Ureter (tissue), 1 donor: ENCODE data around the gene DNAH2. TPM values are rescaled to one million over a fixed set of nuclear protein-coding genes. Genes with fewer than 3 reads are reported as not detected.

Experiments
- DNase-seq: peaks from one replicate; pipeline ENCODE4 v3.0.0-alpha.2; 2020; ENCODE audit warnings: low spot score
- total RNA-seq: library from RNA; stranded (reverse); gene quantifications from one replicate; pipeline ENCODE4 v1.2.4, GENCODE V29; 2023
- donor health status: DM: yes; HTN: yes; CAD: no.

DNAH2 gene
- total RNA-seq, 1 donor from 2014 or later, result 1.5 TPM

- no peak for DNase-seq
Observed at GRCh38 chr17:7818746-7819645, 101.5 kb downstream of the DNAH2 start.

GRCh38 chr17:7820231-7820630, 102.7 kb downstream of the DNAH2 start:
- DNase-seq, result no peak

GRCh38 chr17:7822126-7822525, 104.6 kb downstream of the DNAH2 start:
- no peak for DNase-seq

- no peak for DNase-seq
Observed at GRCh38 chr17:7823581-7824001, 106.0 kb downstream of the DNAH2 start.

- no peak for DNase-seq
Observed at GRCh38 chr17:7824021-7824924, 106.7 kb downstream of the DNAH2 start.

- DNase-seq, result no peak
Observed at GRCh38 chr17:7825206-7825990, 107.9 kb downstream of the DNAH2 start.

- no peak for DNase-seq
Observed at GRCh38 chr17:7830616-7831015, 113.1 kb downstream of the DNAH2 start.

GRCh38 chr17:7831233-7831632, 113.7 kb downstream of the DNAH2 start:
- DNase-seq, result no peak

- no peak for DNase-seq
Observed at GRCh38 chr17:7832431-7832830, 114.9 kb downstream of the DNAH2 start.

- DNase-seq, result no peak
Observed at GRCh38 chr17:7833011-7833794, 115.7 kb downstream of the DNAH2 start.

GRCh38 chr17:7833795-7834541, 116.4 kb downstream of the DNAH2 start, which contains the start of gene KDM6B:
Gene KDM6B (plus strand): TSS chr17:7834217. CDS start chr17:7845555, 11,338 bp downstream.
- DNase-seq, result peak; percentile 96

- no peak for DNase-seq
Observed at GRCh38 chr17:7834542-7834956, 117.0 kb downstream of the DNAH2 start.

- peak; percentile 98 for DNase-seq
Observed at GRCh38 chr17:7834957-7835813, 117.6 kb downstream of the DNAH2 start.

GRCh38 chr17:7835814-7836595, 118.5 kb downstream of the DNAH2 start:
- no peak for DNase-seq

- peak; percentile 93 for DNase-seq
Observed at GRCh38 chr17:7836596-7837407, 119.3 kb downstream of the DNAH2 start.

- no peak for DNase-seq
Observed at GRCh38 chr17:7837408-7838088, 120.0 kb downstream of the DNAH2 start.
